Amniotic stem cell (primary cell): Measurements from ENCODE around the gene SLC22A15.
A peak's percentile ranks its signal among the peaks of the same experiment; 100 is the strongest.
"Not testable (repeated sequence)": the region's sequence is repeated elsewhere in the genome, so short reads cannot be mapped to it uniquely, and the experiment has no call there.

Experiments used
- DNase-seq: peaks from one replicate; lab custom pipeline; 2025; lab: John Stamatoyannopoulos, UW

Gene SLC22A15

DNA sequence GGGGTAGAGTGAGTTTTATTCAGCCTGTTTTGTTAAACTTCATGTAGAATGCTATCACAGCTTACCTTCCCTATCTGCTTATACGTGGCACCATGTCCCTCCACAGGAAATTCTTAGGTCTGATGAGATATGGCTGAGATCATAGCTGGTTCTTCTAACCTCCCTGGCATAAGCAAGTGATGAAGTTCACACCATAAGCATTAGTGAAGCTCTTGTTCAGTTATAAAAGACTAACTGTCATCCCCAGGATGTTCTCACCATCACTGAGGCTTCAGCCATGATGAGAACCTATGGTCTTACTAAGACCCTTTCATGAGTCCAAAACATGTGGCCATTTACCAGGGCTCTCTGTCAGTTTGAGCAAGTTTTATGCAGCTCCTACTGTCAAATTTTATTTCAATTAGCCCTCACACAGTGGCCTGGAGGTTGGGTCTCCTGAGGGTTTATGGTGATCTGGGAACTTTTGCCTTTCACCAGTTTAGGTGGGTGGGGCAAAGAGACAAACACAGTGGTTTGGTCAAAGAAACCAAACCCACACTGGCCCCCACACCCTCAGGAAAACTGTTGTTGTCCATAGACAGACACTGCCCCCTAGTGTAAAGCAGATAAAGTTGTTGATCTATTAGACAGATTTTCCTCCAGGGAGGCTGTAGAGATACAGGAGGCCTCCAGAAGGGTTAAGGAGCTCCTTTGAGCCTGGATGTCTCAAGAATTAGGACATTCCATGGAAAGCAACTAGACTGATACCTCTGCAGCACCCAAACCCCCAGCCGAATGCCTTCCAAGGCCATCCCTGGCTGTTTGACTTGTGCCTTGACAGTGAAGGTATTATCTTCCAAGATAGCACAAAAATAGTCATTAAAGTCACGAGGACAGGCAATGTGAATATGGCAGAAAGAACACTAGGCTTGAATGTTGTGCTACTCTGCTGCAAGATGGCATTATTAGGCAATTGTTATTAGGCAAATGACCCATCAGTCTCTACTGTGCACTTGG is 5.0 kb downstream of the SLC22A15 start:
- no peak for DNase-seq

GRCh38 chr1:115982400-115982799 is 6.1 kb downstream of the SLC22A15 start:
- no peak for DNase-seq

GRCh38 chr1:115983584-115983983 is 7.3 kb downstream of the SLC22A15 start:
- no peak for DNase-seq

- no peak for DNase-seq
These were observed 11.3 kb downstream of the SLC22A15 start for GRCh38 chr1:115987623-115988022.

DNA sequence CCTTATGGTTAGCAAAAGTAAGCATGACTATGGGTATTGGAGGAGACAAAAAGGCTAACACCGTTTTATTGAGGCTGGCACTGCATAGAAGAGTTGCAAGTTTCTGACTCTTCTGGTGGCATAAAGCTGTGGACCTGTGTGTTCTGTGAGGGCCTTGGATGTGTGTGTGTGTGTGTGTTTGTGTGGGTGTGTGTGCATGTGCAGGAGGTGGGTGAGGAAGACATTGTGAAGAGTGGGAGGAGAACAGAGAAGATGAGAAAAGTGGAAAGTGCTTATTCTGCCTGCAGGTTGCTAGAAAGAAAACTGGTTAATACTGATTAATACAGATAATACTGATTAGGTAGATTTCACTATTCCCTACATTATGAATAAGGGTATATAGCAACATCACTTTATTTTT is 12.6 kb downstream of the SLC22A15 start:
- no peak for DNase-seq

DNA sequence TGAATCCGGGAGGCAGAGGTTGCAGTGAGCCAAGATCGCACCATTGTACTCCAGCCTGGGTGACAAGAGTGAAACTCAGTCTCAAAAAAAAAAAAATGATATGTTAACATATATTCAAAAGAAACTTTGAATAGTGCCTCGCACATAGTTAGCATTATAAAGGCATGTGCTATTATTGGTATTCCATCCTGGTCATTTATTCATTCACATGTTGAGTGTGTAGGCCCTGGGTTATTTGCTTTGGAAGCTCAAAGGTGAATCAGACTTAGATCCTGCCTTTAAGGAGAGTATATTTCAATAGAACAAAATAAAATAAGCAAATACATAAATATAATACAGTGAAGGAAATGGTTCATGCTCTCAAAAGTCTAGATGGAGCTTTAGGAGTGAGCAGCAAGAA is 13.4 kb downstream of the SLC22A15 start:
- DNase-seq = no peak

DNA sequence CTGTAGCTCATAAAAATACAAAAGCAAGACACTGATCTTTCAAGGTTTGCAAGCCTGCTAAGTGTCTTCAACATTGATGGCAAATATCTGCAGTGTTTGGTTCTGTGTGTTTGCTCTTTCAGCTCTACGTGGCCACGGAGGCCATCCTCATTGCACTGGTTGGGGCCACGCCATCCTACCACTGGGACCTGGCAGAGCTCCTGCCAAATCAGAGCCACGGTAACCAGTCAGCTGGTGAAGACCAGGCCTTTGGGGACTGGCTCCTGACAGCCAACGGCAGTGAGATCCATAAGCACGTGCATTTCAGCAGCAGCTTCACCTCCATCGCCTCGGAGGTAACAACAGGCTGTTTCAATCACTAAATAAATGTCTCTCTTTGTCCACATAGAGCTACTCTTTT is 15.6 kb downstream of the SLC22A15 start:
- no peak for DNase-seq

- not testable (repeated sequence) for DNase-seq
These were observed 21.6 kb downstream of the SLC22A15 start for GRCh38 chr1:115997921-115998320.

DNA sequence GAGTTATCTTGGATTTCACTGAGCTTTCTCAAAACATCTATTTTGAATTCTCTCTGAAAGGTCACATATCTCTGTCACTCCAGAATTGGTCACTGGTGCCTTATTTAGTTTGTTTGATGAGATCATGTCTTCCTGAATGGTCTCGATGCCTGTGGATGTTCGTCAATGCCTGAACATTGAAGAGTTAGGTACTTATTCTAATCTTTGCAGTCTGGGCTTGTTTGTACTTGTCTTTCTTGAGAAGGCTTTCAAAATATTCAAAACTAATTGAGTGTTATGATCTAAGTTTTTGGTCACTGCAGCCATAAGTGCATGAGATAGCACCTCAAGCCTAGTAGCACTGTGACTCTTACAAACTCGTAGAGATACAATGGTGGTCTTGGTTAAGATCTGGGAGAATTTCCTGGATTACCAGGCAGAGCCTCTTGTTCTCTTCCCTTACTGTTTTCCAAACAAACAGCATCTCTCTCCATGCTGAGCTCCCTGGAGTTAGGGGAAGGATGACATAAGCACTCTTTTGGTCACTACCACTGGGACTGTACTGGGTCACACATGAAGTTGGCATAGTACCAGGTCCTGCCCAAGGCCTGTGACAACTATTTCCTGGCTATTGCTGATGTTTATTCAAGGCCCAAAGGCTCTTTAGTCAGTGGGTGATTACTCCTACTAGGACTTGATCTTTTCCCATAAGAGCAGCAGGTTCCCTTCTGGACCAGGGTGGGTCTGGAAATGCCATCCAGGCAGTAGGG is 25.6 kb downstream of the SLC22A15 start:
- no peak for DNase-seq

- DNase-seq = no peak
These were observed 26.6 kb downstream of the SLC22A15 start for GRCh38 chr1:116002781-116003420.

DNA sequence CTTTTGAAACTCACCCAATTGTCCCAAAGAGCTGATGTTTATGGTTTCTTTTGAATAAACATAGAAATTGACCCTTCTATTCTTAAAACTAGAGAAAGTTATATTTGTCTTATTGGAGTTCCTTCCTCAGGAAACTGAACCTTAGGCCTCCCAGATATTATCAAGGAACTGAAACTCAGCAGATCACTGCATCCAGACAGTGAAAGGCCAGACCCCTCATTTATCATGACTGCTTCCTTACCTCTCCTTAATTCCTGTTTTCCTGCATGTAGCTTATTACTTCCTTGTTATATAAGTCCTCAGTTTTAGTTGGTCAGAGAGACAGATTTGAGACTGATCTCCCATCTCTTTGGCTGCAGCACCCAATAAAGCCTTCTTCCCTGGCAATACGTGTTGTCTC is 27.5 kb downstream of the SLC22A15 start:
- DNase-seq = no peak

DNA sequence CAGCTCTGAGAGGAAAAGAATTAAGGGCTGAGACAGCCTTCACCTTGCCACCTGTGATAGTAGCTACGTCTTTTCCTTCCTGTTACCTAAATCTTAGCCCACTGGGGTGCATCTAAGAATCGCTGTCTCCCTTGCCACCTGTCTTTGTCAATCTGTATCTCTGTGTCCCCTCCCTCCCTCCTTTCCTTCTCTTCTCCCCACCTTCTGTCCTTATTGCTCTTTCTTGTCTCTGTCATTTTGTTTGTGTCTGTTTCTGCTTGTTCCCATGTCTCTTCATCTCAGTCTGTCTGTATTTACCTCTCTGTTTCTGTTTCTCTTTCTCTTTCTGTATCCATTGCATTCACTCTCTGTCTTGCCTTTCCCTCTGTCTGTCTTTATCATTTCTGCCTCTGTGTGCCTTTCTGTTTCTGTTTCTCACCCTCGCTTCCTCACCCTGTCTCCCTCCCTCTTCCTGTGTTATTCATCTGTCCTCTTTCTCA is 30.2 kb downstream of the SLC22A15 start:
- DNase-seq = no peak

- no peak for DNase-seq
These were observed 32.5 kb downstream of the SLC22A15 start for GRCh38 chr1:116008656-116009390.

- DNase-seq = no peak
These were observed 36.4 kb downstream of the SLC22A15 start for GRCh38 chr1:116012716-116013115.

GRCh38 chr1:116015679-116016078 is 39.4 kb downstream of the SLC22A15 start:
- DNase-seq = no peak

DNA sequence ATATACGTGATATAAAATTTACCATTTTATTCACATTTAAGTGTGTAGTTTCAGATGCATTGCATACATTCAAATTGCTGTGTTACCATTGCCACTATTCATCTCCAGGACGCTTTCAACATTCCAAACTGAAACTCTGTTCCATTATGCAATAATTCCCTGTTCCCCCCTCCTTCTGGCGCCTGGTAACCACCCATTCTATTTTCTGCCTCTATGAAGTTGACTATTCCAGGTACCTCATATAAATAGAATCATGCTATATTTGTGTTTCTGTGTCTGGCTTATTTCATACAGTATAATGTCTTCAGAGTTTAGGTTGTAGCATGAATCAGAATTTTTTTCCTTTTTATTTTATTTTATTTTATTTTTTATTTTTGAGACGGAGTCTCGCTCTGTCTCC is 41.7 kb downstream of the SLC22A15 start:
- no peak for DNase-seq

DNA sequence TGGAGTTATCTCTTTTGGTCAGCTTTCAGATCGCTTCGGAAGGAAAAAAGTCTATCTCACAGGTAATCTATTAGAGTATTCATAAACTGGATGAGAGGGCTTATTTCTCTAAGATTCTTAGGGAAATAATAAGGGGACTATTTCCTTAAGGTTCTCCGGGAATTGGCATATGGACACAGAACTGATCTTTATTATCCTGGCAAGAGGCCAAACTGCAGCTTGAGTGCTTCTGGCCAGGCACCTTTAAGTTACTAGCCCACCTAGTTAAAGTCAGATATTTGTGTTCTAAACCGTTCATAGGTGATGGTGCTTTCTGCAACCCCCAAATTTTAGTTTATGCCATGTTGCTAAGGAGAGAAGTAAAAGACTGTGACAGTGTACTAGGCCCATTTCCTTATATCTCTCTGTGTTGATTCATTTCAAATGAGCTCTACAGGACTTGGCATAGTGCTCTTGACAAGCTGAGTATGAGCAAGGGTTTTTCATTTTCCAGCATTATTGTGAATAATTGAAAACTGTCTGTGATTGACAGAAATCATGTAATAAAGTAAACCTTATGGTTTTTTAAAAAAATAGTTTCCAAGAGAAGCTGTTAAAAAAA is 43.4 kb downstream of the SLC22A15 start:
- no peak for DNase-seq

GRCh38 chr1:116020668-116021272 is 44.5 kb downstream of the SLC22A15 start:
- peak; percentile 51 for DNase-seq

DNA sequence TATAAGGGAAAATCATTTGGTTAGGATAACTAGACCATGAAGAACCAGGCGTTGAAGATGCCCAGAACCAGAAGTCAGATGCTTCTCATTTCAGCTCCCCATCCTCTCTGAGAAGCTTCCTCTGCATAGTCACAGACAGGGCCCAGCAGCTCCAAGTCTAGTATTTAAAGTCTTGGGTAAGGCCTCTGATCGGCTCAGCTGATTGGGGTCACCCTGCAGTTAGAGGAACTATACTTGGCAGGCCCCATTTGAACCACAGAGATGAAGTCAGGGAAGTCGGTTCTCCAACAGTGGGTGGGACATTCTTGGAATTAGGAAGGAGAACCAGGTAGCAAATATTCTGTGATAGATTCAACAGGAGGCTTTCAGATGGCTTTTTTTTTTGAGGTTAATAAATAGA is 48.3 kb downstream of the SLC22A15 start:
- DNase-seq = no peak

DNA sequence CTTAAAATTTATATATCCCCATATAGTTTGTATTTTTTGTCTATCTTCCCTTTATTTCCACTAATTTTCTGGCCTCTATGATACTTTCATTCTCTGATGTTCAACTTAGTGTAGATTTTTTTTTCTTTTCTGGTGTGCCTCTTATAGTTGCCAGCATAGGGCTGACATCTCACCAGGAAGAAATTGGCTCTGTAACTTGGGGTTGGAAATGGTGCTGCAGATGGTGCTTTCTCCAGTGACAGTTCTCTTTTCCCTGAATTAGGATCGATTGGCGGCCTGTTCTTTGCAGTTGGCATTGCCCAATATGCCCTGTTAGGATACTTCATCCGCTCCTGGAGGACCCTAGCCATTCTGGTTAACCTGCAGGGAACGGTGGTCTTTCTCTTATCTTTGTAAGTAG is 50.3 kb downstream of the SLC22A15 start:
- no peak for DNase-seq

DNA sequence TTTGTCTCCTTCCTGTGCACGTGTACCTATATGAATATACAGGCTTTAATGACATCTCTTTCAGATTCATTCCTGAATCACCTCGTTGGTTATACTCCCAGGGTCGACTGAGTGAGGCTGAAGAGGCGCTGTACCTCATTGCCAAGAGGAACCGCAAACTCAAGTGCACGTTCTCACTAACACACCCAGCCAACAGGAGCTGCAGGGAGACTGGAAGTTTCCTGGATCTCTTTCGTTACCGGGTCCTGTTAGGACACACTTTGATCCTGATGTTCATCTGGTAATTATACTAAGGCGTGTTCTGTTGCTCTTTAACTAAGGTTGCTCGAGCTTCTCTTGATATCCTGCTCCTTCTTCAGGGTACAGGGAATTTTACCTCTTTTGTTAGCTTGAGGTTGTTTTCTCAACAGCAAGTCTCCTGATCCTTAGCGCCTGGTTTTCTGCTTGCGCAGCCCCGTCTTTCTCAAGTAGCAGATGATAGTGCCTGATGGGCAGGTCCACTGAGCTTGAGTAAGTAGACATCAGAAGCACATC is 55.1 kb downstream of the SLC22A15 start:
- DNase-seq = no peak
